ENCODE results near the gene TNRC6C. TPM values are rescaled to one million over a fixed set of nuclear protein-coding genes. Genes with fewer than 3 reads are reported as not detected.

The TNRC6C gene
- polyA plus RNA-seq, 1 donor (not counting 4 experiments of a cell fraction or from before 2014, with no cell fraction given): 0.34 TPM

GRCh38 chr17:78125976-78126894 is 167.7 kb downstream of the TNRC6C start:
- H3K4me2 ChIP-seq (ENCODE audit: control insufficient read depth, extremely low read depth, insufficient read depth, low read depth, low read length): no peak overlapping the region
- H3K27ac ChIP-seq (ENCODE audit: control insufficient read depth, insufficient read depth, low read length): no peak overlapping the region
- peaks cover 6 to 16% of the 10 kb centered on the region in 2 experiments for H3K36me3 ChIP-seq (ENCODE audit: control insufficient read depth in 2 of 2, extremely low read depth in 1 of 2, insufficient read depth in 2 of 2, low read length in 2 of 2)
- H3K9me3 ChIP-seq (ENCODE audit: control insufficient read depth, low read depth, low read length): no peaks in the 10 kb centered on the region
- dilution Hi-C loops (cut with MboI; ENCODE audit: extremely low pct_ligation_motif_present, low sequenced_read_pairs): no loop called here
- H3K4me3 ChIP-seq (ENCODE audit: control insufficient read depth in 2 of 3, extremely low read depth in 1 of 3, insufficient read depth in 2 of 3, low read depth in 1 of 3, low read length in 3 of 3): no peak overlapping the region
- H4K20me1 ChIP-seq (ENCODE audit: control insufficient read depth, extremely low read depth, insufficient read depth, low read length): no peaks in the 10 kb centered on the region
- TF ChIP-seq EZH2 (IDR thresholded peaks at IDR 0.05; ENCODE audit: low read length) (no peak), CTCF (optimal IDR thresholded peaks at IDR 0.05 in 1 of 3, IDR thresholded peaks at IDR 0.05 in 1 of 3, conservative IDR thresholded peaks at IDR 0.05 in 1 of 3; ENCODE audit: extremely low read depth in 1 of 3, insufficient read depth in 2 of 3, low read length in 3 of 3) (no peak)
- no peak for DNase-seq (ENCODE audit: low read depth, low spot score)
- no peak overlapping the region for H3K9ac ChIP-seq (ENCODE audit: control insufficient read depth, extremely low read depth, insufficient read depth, low read length)
- FAIRE-seq: no peak
- peaks cover 4% of the 10 kb centered on the region for H3K79me2 ChIP-seq (ENCODE audit: control insufficient read depth, insufficient read depth, low read length)
- H3K9me1 ChIP-seq (ENCODE audit: control insufficient read depth, extremely low read depth, insufficient read depth, low read length): no peaks in the 10 kb centered on the region
- H3K4me1 ChIP-seq (ENCODE audit: control insufficient read depth, extremely low read depth, insufficient read depth, low read length): peaks cover 6% of the 10 kb centered on the region
- no peak overlapping the region for H2AFZ ChIP-seq (ENCODE audit: control insufficient read depth, low read length)
- peaks cover 9% of the 10 kb centered on the region for H3K27me3 ChIP-seq (ENCODE audit: control insufficient read depth, extremely low read depth, insufficient read depth, low read length)

GRCh38 chr17:78126895-78127238 is 168.4 kb downstream of the TNRC6C start:
- Histone ChIP-seq H3K9ac (ENCODE audit: control insufficient read depth, extremely low read depth, insufficient read depth, low read length) (peak overlapping the region; percentile 84), H4K20me1 (ENCODE audit: control insufficient read depth, extremely low read depth, insufficient read depth, low read length) (no peaks in the 10 kb centered on the region), H3K27ac (ENCODE audit: control insufficient read depth, insufficient read depth, low read length) (no peak overlapping the region), H2AFZ (ENCODE audit: control insufficient read depth, low read length) (no peak overlapping the region), H3K27me3 (ENCODE audit: control insufficient read depth, extremely low read depth, insufficient read depth, low read length) (peaks cover 10% of the 10 kb centered on the region), H3K9me1 (ENCODE audit: control insufficient read depth, extremely low read depth, insufficient read depth, low read length) (no peaks in the 10 kb centered on the region), H3K36me3 (ENCODE audit: control insufficient read depth in 2 of 2, extremely low read depth in 1 of 2, insufficient read depth in 2 of 2, low read length in 2 of 2) (peaks cover 6 to 16% of the 10 kb centered on the region in 2 experiments), H3K4me2 (ENCODE audit: control insufficient read depth, extremely low read depth, insufficient read depth, low read depth, low read length) (peak overlapping the region; percentile 85), H3K4me3 (ENCODE audit: control insufficient read depth in 2 of 3, extremely low read depth in 1 of 3, insufficient read depth in 2 of 3, low read depth in 1 of 3, low read length in 3 of 3) (peak overlapping the region; percentile 75 to 91 (median 83)), H3K79me2 (ENCODE audit: control insufficient read depth, insufficient read depth, low read length) (peaks cover 4% of the 10 kb centered on the region), H3K4me1 (ENCODE audit: control insufficient read depth, extremely low read depth, insufficient read depth, low read length) (peaks cover 7% of the 10 kb centered on the region), H3K9me3 (ENCODE audit: control insufficient read depth, low read depth, low read length) (no peaks in the 10 kb centered on the region)
- no peak for DNase-seq (ENCODE audit: low read depth, low spot score)
- dilution Hi-C loops (cut with MboI; ENCODE audit: extremely low pct_ligation_motif_present, low sequenced_read_pairs): no loop called here
- no peak for FAIRE-seq
- no peak for TF ChIP-seq EZH2 (IDR thresholded peaks at IDR 0.05; ENCODE audit: low read length)
- no peak for TF ChIP-seq CTCF (optimal IDR thresholded peaks at IDR 0.05 in 1 of 3, IDR thresholded peaks at IDR 0.05 in 1 of 3, conservative IDR thresholded peaks at IDR 0.05 in 1 of 3; ENCODE audit: extremely low read depth in 1 of 3, insufficient read depth in 2 of 3, low read length in 3 of 3)

Data from keratinocyte (primary cell).